ENCODE results near the gene BBIP1. TPM values are rescaled to one million over a fixed set of nuclear protein-coding genes. Genes with fewer than 3 reads are reported as not detected.

Gene BBIP1
- total and polyA plus RNA-seq, 2 donors (not counting 3 experiments of a cell fraction or from before 2014, with no cell fraction given): 9.9 to 32.8 TPM

DNA sequence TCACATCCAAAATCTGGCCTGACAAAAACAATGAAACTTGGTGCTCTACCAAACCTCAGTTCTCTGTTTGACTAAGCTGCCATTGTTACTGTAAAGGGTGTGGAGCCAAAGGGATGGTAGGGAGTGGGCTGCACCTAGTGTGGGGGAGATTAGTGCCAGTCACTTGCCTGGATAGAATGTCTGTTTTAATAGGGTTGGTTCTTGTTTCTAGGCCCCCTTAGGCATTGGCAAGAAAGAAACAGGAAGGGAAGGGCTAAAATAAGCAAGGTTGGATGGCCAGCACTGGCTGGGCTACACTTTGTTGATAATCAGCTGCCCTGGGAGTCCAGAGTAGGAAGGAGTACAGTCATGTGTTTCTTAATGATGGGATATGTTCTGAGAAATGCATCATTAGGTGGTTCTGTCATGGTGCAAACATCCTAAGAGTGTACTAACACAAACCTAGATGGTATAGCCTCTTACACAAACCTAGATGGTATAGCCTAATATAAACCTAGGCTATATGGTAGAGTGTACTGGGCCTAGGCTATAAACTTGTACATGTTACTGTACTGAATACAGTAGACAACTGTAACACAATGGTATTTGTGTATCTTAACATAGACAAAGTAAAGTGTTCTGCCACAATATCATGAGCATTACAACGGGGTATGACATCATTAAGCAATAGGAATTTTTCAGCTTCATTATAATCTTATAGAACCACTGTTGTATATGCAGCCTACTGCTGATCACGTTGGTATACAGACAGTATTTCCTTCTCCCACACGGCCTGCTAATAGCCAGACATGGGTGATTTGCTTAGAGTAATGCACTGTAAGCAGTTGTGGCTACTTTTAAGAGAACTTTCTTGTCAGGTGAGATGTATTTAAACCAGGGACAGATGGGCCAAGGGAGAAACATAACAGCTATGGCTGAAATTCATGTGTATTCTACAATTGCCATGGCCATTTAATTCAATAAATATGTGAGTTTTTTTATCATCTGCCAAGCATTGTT, 15.4 kb downstream of the BBIP1 start:
- H4K20me1 ChIP-seq (replicated peaks; ENCODE audit: control insufficient read depth, extremely low read depth, insufficient read depth, low read length): no peaks in the 10 kb centered on the region
- TF ChIP-seq, protein P1, sequence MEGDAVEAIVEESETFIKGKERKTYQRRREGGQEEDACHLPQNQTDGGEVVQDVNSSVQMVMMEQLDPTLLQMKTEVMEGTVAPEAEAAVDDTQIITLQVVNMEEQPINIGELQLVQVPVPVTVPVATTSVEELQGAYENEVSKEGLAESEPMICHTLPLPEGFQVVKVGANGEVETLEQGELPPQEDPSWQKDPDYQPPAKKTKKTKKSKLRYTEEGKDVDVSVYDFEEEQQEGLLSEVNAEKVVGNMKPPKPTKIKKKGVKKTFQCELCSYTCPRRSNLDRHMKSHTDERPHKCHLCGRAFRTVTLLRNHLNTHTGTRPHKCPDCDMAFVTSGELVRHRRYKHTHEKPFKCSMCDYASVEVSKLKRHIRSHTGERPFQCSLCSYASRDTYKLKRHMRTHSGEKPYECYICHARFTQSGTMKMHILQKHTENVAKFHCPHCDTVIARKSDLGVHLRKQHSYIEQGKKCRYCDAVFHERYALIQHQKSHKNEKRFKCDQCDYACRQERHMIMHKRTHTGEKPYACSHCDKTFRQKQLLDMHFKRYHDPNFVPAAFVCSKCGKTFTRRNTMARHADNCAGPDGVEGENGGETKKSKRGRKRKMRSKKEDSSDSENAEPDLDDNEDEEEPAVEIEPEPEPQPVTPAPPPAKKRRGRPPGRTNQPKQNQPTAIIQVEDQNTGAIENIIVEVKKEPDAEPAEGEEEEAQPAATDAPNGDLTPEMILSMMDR (IDR thresholded peaks at IDR 0.05; ENCODE audit: extremely low read depth in 1 of 2, insufficient read depth in 1 of 2, low read depth in 1 of 2, low read length in 2 of 2): no peak
- no peak for TF ChIP-seq GATA2 (IDR thresholded peaks at IDR 0.05; ENCODE audit: insufficient read depth, insufficient read length, low read depth, low read length)
- TF ChIP-seq POLR2AphosphoS5 (IDR thresholded peaks at IDR 0.05; ENCODE audit: insufficient read depth, low read depth, low read length): no peak
- TF ChIP-seq FOS (IDR thresholded peaks at IDR 0.05; ENCODE audit: borderline replicate concordance, insufficient read depth, low read length): no peak
- no peak for TF ChIP-seq MYC (IDR thresholded peaks at IDR 0.05; ENCODE audit: low read depth, low read length)
- no peak overlapping the region for H2AFZ ChIP-seq (ENCODE audit: low read depth, low read length)
- no peaks in the 10 kb centered on the region for H3K9me1 ChIP-seq (replicated peaks; ENCODE audit: control insufficient read depth, extremely low read depth, insufficient read depth, low read length)
- FAIRE-seq: no peak
- H3K9me3 ChIP-seq (replicated peaks; ENCODE audit: control insufficient read depth, insufficient read depth, low read length): no peaks in the 10 kb centered on the region
- POLR2A ChIA-PET: no interaction called here
- no peak overlapping the region for H3K27ac ChIP-seq (ENCODE audit: insufficient read depth, low read depth, low read length)
- no peak overlapping the region for H3K9ac ChIP-seq (replicated peaks; ENCODE audit: extremely low read depth, insufficient read depth, low read length)
- no peaks in the 10 kb centered on the region for H3K27me3 ChIP-seq (ENCODE audit: control insufficient read depth in 2 of 2, insufficient read depth in 2 of 2, low read length in 2 of 2)
- intact Hi-C loops (cut with micrococcal nuclease): no loop called here
- no peak overlapping the region for H3K4me2 ChIP-seq (ENCODE audit: insufficient read depth, low read length)
- no peaks in the 10 kb centered on the region for H3K79me2 ChIP-seq (ENCODE audit: control insufficient read depth, insufficient read depth, low read length)
- H3K36me3 ChIP-seq (ENCODE audit: control insufficient read depth in 2 of 2, extremely low read depth in 1 of 2, insufficient read depth in 2 of 2, low read length in 2 of 2): peaks cover 0 to 3% of the 10 kb centered on the region in 2 experiments
- DNase-seq (ENCODE audit: low read depth, low spot score): no peak
- CTCF ChIA-PET: interaction anchor here (0.6 to 2.0 kb wide), 5 partner anchors 9 to 158 kb away, joined by 3 to 7 read pairs (median 5); partner anchors contain the start of genes BBIP1 and SHOC2
- H3K4me1 ChIP-seq (ENCODE audit: control insufficient read depth, extremely low read depth, insufficient read depth, low read length): no peaks in the 10 kb centered on the region
- dilution Hi-C loops (cut with MboI; ENCODE audit: extremely low pct_ligation_motif_present, low sequenced_read_pairs): no loop called here
- no peak overlapping the region for H3K4me3 ChIP-seq (replicated peaks in 1 of 3; ENCODE audit: insufficient read depth in 1 of 3, low read depth in 1 of 3, low read length in 3 of 3)
- BruUV-seq (replicated peaks): no TSS peak

All from endothelial cell of umbilical vein (primary cell).